HepG2 (cell line): Measurements from ENCODE around the gene EEF1AKMT3. TPM values are rescaled to one million over a fixed set of nuclear protein-coding genes. Genes with fewer than 3 reads are reported as not detected.

Experiments
- ARID3A ChIP-seq: IDR thresholded peaks from 2 replicates; pipeline ENCODE4 v1.6.1; 2012; ENCODE audit warnings: low read depth, low read length, improper control_type of control experiment
- BCL3 ChIP-seq: sonication (generic); formaldehyde crosslinking; IDR thresholded peaks from 2 replicates; pipeline ENCODE4 v1.5.1; 2020; ENCODE audit warnings: mild to moderate bottlenecking, missing genetic modification reagents, moderate library complexity
- CCDC6 ChIP-seq: sonication (generic); formaldehyde crosslinking; IDR thresholded peaks from 2 replicates; pipeline ENCODE4 v1.8.1; 2022; ENCODE audit warnings: mild to moderate bottlenecking, missing genetic modification reagents, moderate library complexity
- DBP ChIP-seq: sonication (generic); formaldehyde crosslinking; IDR thresholded peaks from 2 replicates; pipeline ENCODE4 v1.4.0; 2020; ENCODE audit warnings: missing genetic modification reagents; ENCODE audit errors: not compliant biosample characterization
- ETS1 ChIP-seq: sonication (generic); formaldehyde crosslinking; IDR thresholded peaks from 2 replicates; pipeline ENCODE4 v1.4.0; 2020; ENCODE audit warnings: missing genetic modification reagents
- FOXA1 ChIP-seq, 2 experiments: fragments of 450-650 bp in 1 of 2; sonication (generic) in 1 of 2; formaldehyde crosslinking in 1 of 2; IDR thresholded peaks; 2 replicates each; pipeline versions ENCODE4 v1.4.0 to v1.6.1; 2016 to 2020; ENCODE audit warnings: missing genetic modification reagents in 1 of 2
- GTF2F1 ChIP-seq: fragments of 150-350 bp; IDR thresholded peaks from 2 replicates; pipeline ENCODE4 v1.6.1; 2014; ENCODE audit warnings: low read length
- KDM5B ChIP-seq: sonication (generic); formaldehyde crosslinking; IDR thresholded peaks from 2 replicates; pipeline ENCODE4 v1.4.0; 2020; ENCODE audit warnings: missing genetic modification reagents, mild to moderate bottlenecking, borderline replicate concordance
- MBD4 ChIP-seq: IDR thresholded peaks from 2 replicates; pipeline ENCODE4 v1.6.1; 2012; ENCODE audit warnings: low read length, inconsistent platforms, borderline replicate concordance
- MTF1 ChIP-seq: sonication (generic); formaldehyde crosslinking; IDR thresholded peaks from 2 replicates; pipeline ENCODE4 v1.5.0; 2020; ENCODE audit warnings: missing genetic modification reagents
- PAX8 ChIP-seq: sonication (generic); formaldehyde crosslinking; IDR thresholded peaks from 2 replicates; pipeline ENCODE4 v1.8.0; 2022; ENCODE audit warnings: mild to moderate bottlenecking, missing genetic modification reagents, borderline replicate concordance
- PLSCR1 ChIP-seq: sonication (generic); formaldehyde crosslinking; IDR thresholded peaks from 2 replicates; pipeline ENCODE4 v1.5.0; 2020; ENCODE audit warnings: missing genetic modification reagents, mild to moderate bottlenecking, borderline replicate concordance
- TRAFD1 ChIP-seq: sonication (generic); formaldehyde crosslinking; IDR thresholded peaks from 2 replicates; pipeline ENCODE4 v1.5.1; 2020; ENCODE audit warnings: missing genetic modification reagents, mild to moderate bottlenecking, borderline replicate concordance
- ZEB1 ChIP-seq: IDR thresholded peaks from 2 replicates; pipeline ENCODE4 v1.6.1; 2012; ENCODE audit warnings: mild to moderate bottlenecking, low read depth, inconsistent platforms; ENCODE audit not compliant: insufficient replicate concordance
- ZNF136 ChIP-seq: sonication (generic); formaldehyde crosslinking; IDR thresholded peaks from 2 replicates; pipeline ENCODE4 v1.8.1; 2022; ENCODE audit warnings: low read depth, mild to moderate bottlenecking, moderate library complexity, missing genetic modification reagents
- ZNF362 ChIP-seq: sonication (generic); formaldehyde crosslinking; IDR thresholded peaks from 2 replicates; pipeline ENCODE4 v1.4.0; 2020; ENCODE audit warnings: missing genetic modification reagents, mild to moderate bottlenecking, borderline replicate concordance
- ZNF484 ChIP-seq: sonication (generic); formaldehyde crosslinking; IDR thresholded peaks from 2 replicates; pipeline ENCODE4 v1.5.1; 2020; ENCODE audit warnings: mild to moderate bottlenecking, low read depth, missing genetic modification reagents, borderline replicate concordance
- ZSCAN22 ChIP-seq: sonication (generic); formaldehyde crosslinking; IDR thresholded peaks from 2 replicates; pipeline ENCODE4 v1.4.0; 2020; ENCODE audit warnings: mild to moderate bottlenecking, missing genetic modification reagents
- polyA plus RNA-seq, 8 experiments: library from polyadenylated mRNA; depleted of rRNA in 3 of 8; stranded (reverse) in 7 of 8; unstranded in 1 of 8; fragments of >200 nt; fragmentation: Illumina TruSeq in 4 of 8; extraction: Trizol in 4 of 8; gene quantifications; 2 replicates each; pipeline versions ENCODE4 v1.2.1 to v1.2.3, GENCODE V29; 2011 to 2016; ENCODE audit warnings: low read depth in 4 of 8, missing spikeins in 1 of 8, mixed read lengths in 1 of 8; ENCODE audit not compliant: insufficient read depth in 1 of 8
- total RNA-seq, 5 experiments: library from RNA; depleted of rRNA; stranded (reverse); fragments of >200 nt; fragmentation: Illumina TruSeq; extraction: Trizol; gene quantifications; 2 replicates each; pipeline ENCODE4 v1.2.3, GENCODE V29; 2016; ENCODE audit warnings: low read depth in 1 of 5

Gene EEF1AKMT3
- total and polyA plus RNA-seq, 2 of the 13 experiments (the other 11 are each of a cell fraction or from before 2014, with no cell fraction given) = 4.7 to 11.4 TPM

GRCh38 chr12:57782608-57783465, 10.4 kb downstream of the EEF1AKMT3 start, which contains the start of gene TSFM (continued):
- no peak for TF ChIP-seq ETS1 (CRISPR knock-in tag)
- TF ChIP-seq MTF1 (CRISPR knock-in tag) = peak; percentile 86; the same call in 1 of the 2 replicates
- no peak; the same call in 1 of the 2 replicates for TF ChIP-seq ZNF362
- TF ChIP-seq FOXA1 (IDR thresholded peaks at IDR 0.05) = no peak
- peak; percentile 76 for TF ChIP-seq FOXA1 (CRISPR knock-in tag; IDR thresholded peaks at IDR 0.05)
- TF ChIP-seq DBP (CRISPR knock-in tag) = no peak
- TF ChIP-seq BCL3 = peak; percentile 55; the same call in 1 of the 2 replicates
- 0 out of 2 replicates have a peak, but pooled peaks have one; percentile 36 for TF ChIP-seq ARID3A
- TF ChIP-seq ZSCAN22 = no peak
- TF ChIP-seq KDM5B (CRISPR knock-in tag) = peak; percentile 84
- TF ChIP-seq PLSCR1 (CRISPR knock-in tag) = no peak
- peak; percentile 84; the same call in 1 of the 2 replicates for TF ChIP-seq TRAFD1 (CRISPR knock-in tag)
- no peak; the same call in 1 of the 2 replicates for TF ChIP-seq CCDC6 (CRISPR knock-in tag)
- no peak for TF ChIP-seq ZEB1
- TF ChIP-seq ZNF136 (CRISPR knock-in tag) = no peak
- TF ChIP-seq GTF2F1 = no peak
- TF ChIP-seq ZNF484 (CRISPR knock-in tag) = peak; percentile 36; the same call in 1 of the 2 replicates
- TF ChIP-seq PAX8 (CRISPR knock-in tag) = no peak
- no peak for TF ChIP-seq MBD4
